HepG2 (cell line): ENCODE data around the gene HMGN4. TPM values are rescaled to one million over a fixed set of nuclear protein-coding genes. Genes with fewer than 3 reads are reported as not detected.

ENCODE experiments used
- CENPX ChIP-seq: sonication (generic); formaldehyde crosslinking; IDR thresholded peaks from 2 replicates; pipeline ENCODE4 v1.9.0; 2021; ENCODE audit warnings: mild to moderate bottlenecking, missing genetic modification reagents, moderate library complexity
- ETV5 ChIP-seq: IDR thresholded peaks from 2 replicates; pipeline ENCODE4 v1.6.1; 2018; ENCODE audit warnings: missing biosample characterization, missing genetic modification reagents, inconsistent platforms, borderline replicate concordance
- EZH2 ChIP-seq: conservative IDR thresholded peaks from 2 replicates; pipeline ENCODE4 v1.6.1; 2012; ENCODE audit warnings: mild to moderate bottlenecking, low read depth, low read length, moderate library complexity
- FIP1L1 ChIP-seq: fragments of 200-400 bp; formaldehyde crosslinking; IDR thresholded peaks from 2 replicates; pipeline ENCODE4 v1.6.1; 2018; ENCODE audit warnings: low read depth, mild to moderate bottlenecking, low read length, moderate library complexity, borderline replicate concordance; ENCODE audit not compliant: insufficient read depth
- GFI1 ChIP-seq: sonication (generic); formaldehyde crosslinking; IDR thresholded peaks from 2 replicates; pipeline ENCODE4 v1.5.0; 2020; ENCODE audit warnings: missing genetic modification reagents, mild to moderate bottlenecking, borderline replicate concordance
- GTF3A ChIP-seq: sonication (generic); formaldehyde crosslinking; conservative IDR thresholded peaks from 2 replicates; pipeline ENCODE4 v1.4.0; 2020; ENCODE audit warnings: mild to moderate bottlenecking, missing genetic modification reagents
- KLF15 ChIP-seq: sonication (generic); formaldehyde crosslinking; IDR thresholded peaks from 2 replicates; pipeline ENCODE4 v1.8.1; 2023; ENCODE audit warnings: borderline replicate concordance, mild to moderate bottlenecking, inconsistent platforms, missing genetic modification reagents, mixed read lengths
- KMT2A ChIP-seq: sonication (generic); formaldehyde crosslinking; IDR thresholded peaks from 2 replicates; pipeline ENCODE4 v1.4.0; 2020; ENCODE audit warnings: missing genetic modification reagents
- MED1 ChIP-seq: sonication (generic); formaldehyde crosslinking; IDR thresholded peaks from 2 replicates; pipeline ENCODE4 v1.4.0; 2020; ENCODE audit warnings: missing genetic modification reagents
- SMAD9 ChIP-seq: sonication (generic); formaldehyde crosslinking; IDR thresholded peaks from 2 replicates; pipeline ENCODE4 v1.5.1; 2020; ENCODE audit warnings: mild to moderate bottlenecking, missing genetic modification reagents
- SMARCE1 ChIP-seq: fragments of 450-650 bp; IDR thresholded peaks from 2 replicates; pipeline ENCODE4 v1.6.1; 2017; ENCODE audit warnings: borderline replicate concordance
- TAF15 ChIP-seq: fragments of 200-400 bp; formaldehyde crosslinking; IDR thresholded peaks from one replicate; pipeline ENCODE4 v1.6.1; 2018; ENCODE audit warnings: mild to moderate bottlenecking, low read depth, low read length; ENCODE audit not compliant: poor library complexity, severe bottlenecking
- TBL1XR1 ChIP-seq: fragments of 150-350 bp; IDR thresholded peaks from 2 replicates; pipeline ENCODE4 v1.6.1; 2014; ENCODE audit warnings: borderline replicate concordance, low read length; ENCODE audit not compliant: partially characterized antibody
- ZMYM3 ChIP-seq: sonication (generic); formaldehyde crosslinking; IDR thresholded peaks from 2 replicates; pipeline ENCODE4 v1.5.1; 2020; ENCODE audit warnings: mild to moderate bottlenecking, missing genetic modification reagents
- ZNF225 ChIP-seq: sonication (generic); formaldehyde crosslinking; IDR thresholded peaks from 2 replicates; pipeline ENCODE4 v1.4.0; 2020; ENCODE audit warnings: mild to moderate bottlenecking, missing genetic modification reagents
- ZNF431 ChIP-seq: sonication (generic); formaldehyde crosslinking; IDR thresholded peaks from 2 replicates; pipeline ENCODE4 v1.9.0; 2022; ENCODE audit warnings: missing genetic modification reagents, low read depth, mild to moderate bottlenecking, borderline replicate concordance
- ZNF773 ChIP-seq: sonication (generic); formaldehyde crosslinking; IDR thresholded peaks from 2 replicates; pipeline ENCODE4 v1.4.0; 2020; ENCODE audit warnings: missing genetic modification reagents, borderline replicate concordance
- polyA plus RNA-seq, 8 experiments: library from polyadenylated mRNA; depleted of rRNA in 3 of 8; stranded (reverse) in 7 of 8; unstranded in 1 of 8; fragments of >200 nt; fragmentation: Illumina TruSeq in 4 of 8; extraction: Trizol in 4 of 8; gene quantifications; 2 replicates each; pipeline versions ENCODE4 v1.2.1 to v1.2.3, GENCODE V29; 2011 to 2016; ENCODE audit warnings: low read depth in 4 of 8, missing spikeins in 1 of 8, mixed read lengths in 1 of 8; ENCODE audit not compliant: insufficient read depth in 1 of 8
- total RNA-seq, 5 experiments: library from RNA; depleted of rRNA; stranded (reverse); fragments of >200 nt; fragmentation: Illumina TruSeq; extraction: Trizol; gene quantifications; 2 replicates each; pipeline ENCODE4 v1.2.3, GENCODE V29; 2016; ENCODE audit warnings: low read depth in 1 of 5
- TF ChIP-seq, protein P1 (sequence below): sonication (generic); formaldehyde crosslinking; IDR thresholded peaks from 2 replicates; pipeline ENCODE4 v1.9.0; 2022; ENCODE audit warnings: low read depth, missing genetic modification reagents
- TF ChIP-seq, protein P2 (sequence below): sonication (generic); formaldehyde crosslinking; IDR thresholded peaks from 2 replicates; pipeline ENCODE4 v1.5.0; 2020; ENCODE audit warnings: missing genetic modification reagents
- TF ChIP-seq, protein P3 (sequence below): sonication (generic); formaldehyde crosslinking; IDR thresholded peaks from 2 replicates; pipeline ENCODE4 v1.8.0; 2022; ENCODE audit warnings: mild to moderate bottlenecking, missing genetic modification reagents, borderline replicate concordance
- TF ChIP-seq, protein P4 (sequence below): sonication (generic); formaldehyde crosslinking; IDR thresholded peaks from 2 replicates; pipeline ENCODE4 v1.4.0; 2020; ENCODE audit warnings: mild to moderate bottlenecking, missing genetic modification reagents
- TF ChIP-seq, protein P5 (sequence below): sonication (generic); formaldehyde crosslinking; IDR thresholded peaks from 2 replicates; pipeline ENCODE4 v1.8.0; 2022; ENCODE audit warnings: mild to moderate bottlenecking, missing genetic modification reagents

Gene HMGN4
- total and polyA plus RNA-seq, 2 of the 13 experiments (the other 11 are each of a cell fraction or from before 2014, with no cell fraction given): 39.9 to 52.1 TPM

DNA sequence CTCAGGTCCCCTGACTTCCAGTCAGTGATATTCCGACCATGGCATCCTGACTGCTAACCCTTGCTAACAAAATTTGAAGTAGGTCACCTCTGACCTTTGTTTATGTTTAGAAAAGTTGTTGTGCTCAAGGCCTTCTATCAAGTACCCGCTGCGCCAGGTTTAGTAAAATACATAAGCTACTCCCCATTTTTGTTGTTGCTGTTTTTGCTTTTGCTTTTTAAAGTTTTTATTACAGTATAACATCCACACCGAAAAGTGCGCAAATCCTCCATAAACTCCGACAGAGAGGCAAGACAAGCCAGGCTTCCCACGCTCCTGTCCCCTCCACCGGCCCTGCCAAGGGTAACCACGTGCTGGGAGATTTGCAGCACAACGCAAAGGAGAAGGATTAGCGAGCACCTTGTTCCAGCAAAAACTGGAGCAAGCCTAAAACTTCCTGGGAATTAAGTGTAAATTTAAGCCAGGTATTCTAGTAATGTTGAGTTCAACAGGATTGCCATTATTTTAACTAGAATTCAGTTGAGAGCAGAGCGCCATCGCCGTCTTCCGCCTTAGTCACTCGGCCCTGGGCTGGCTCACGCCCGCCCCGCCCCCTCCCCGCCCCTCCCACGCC is 17.8 kb upstream of the HMGN4 start (continued):
- TF ChIP-seq, protein P1, sequence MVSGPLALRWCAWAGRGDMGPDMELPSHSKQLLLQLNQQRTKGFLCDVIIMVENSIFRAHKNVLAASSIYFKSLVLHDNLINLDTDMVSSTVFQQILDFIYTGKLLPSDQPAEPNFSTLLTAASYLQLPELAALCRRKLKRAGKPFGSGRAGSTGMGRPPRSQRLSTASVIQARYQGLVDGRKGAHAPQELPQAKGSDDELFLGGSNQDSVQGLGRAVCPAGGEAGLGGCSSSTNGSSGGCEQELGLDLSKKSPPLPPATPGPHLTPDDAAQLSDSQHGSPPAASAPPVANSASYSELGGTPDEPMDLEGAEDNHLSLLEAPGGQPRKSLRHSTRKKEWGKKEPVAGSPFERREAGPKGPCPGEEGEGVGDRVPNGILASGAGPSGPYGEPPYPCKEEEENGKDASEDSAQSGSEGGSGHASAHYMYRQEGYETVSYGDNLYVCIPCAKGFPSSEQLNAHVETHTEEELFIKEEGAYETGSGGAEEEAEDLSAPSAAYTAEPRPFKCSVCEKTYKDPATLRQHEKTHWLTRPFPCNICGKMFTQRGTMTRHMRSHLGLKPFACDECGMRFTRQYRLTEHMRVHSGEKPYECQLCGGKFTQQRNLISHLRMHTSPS (CRISPR knock-in tag): no peak
- TF ChIP-seq SMAD9: peak; percentile 58; the same call in 1 of the 2 replicates
- no peak for TF ChIP-seq CENPX (CRISPR knock-in tag)
- TF ChIP-seq TBL1XR1: no peak
- no peak for TF ChIP-seq ZNF225 (CRISPR knock-in tag)
- TF ChIP-seq, protein P2, sequence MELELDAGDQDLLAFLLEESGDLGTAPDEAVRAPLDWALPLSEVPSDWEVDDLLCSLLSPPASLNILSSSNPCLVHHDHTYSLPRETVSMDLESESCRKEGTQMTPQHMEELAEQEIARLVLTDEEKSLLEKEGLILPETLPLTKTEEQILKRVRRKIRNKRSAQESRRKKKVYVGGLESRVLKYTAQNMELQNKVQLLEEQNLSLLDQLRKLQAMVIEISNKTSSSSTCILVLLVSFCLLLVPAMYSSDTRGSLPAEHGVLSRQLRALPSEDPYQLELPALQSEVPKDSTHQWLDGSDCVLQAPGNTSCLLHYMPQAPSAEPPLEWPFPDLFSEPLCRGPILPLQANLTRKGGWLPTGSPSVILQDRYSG (CRISPR knock-in tag): no peak
- TF ChIP-seq GFI1 (CRISPR knock-in tag): no peak
- TF ChIP-seq KMT2A (CRISPR knock-in tag): no peak
- no peak for TF ChIP-seq TAF15
- TF ChIP-seq FIP1L1: no peak
- TF ChIP-seq, protein P3, sequence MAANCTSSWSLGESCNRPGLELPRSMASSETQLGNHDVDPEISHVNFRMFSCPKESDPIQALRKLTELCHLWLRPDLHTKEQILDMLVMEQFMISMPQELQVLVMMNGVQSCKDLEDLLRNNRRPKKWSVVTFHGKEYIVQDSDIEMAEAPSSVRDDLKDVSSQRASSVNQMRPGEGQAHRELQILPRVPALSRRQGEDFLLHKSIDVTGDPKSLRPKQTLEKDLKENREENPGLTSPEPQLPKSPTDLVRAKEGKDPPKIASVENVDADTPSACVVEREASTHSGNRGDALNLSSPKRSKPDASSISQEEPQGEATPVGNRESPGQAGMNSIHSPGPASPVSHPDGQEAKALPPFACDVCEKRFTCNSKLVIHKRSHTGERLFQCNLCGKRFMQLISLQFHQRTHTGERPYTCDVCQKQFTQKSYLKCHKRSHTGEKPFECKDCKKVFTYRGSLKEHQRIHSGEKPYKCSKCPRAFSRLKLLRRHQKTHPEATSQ (CRISPR knock-in tag): peak; percentile 71; the same call in 1 of the 2 replicates
- TF ChIP-seq SMARCE1: no peak
- TF ChIP-seq ZNF431 (CRISPR knock-in tag): no peak
- no peak for TF ChIP-seq EZH2
- peak; percentile 22; the same call in 1 of the 2 replicates for TF ChIP-seq ZMYM3 (CRISPR knock-in tag)
- TF ChIP-seq GTF3A (CRISPR knock-in tag): no peak
- TF ChIP-seq, protein P4, sequence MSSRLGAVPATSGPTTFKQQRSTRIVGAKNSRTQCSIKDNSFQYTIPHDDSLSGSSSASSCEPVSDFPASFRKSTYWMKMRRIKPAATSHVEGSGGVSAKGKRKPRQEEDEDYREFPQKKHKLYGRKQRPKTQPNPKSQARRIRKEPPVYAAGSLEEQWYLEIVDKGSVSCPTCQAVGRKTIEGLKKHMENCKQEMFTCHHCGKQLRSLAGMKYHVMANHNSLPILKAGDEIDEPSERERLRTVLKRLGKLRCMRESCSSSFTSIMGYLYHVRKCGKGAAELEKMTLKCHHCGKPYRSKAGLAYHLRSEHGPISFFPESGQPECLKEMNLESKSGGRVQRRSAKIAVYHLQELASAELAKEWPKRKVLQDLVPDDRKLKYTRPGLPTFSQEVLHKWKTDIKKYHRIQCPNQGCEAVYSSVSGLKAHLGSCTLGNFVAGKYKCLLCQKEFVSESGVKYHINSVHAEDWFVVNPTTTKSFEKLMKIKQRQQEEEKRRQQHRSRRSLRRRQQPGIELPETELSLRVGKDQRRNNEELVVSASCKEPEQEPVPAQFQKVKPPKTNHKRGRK (CRISPR knock-in tag): no peak
- TF ChIP-seq MED1 (CRISPR knock-in tag): no peak
- TF ChIP-seq ZNF773: peak; percentile 36; the same call in 1 of the 2 replicates
- TF ChIP-seq KLF15 (CRISPR knock-in tag): no peak
- TF ChIP-seq ETV5: peak; percentile 45; the same call in 1 of the 2 replicates
- TF ChIP-seq, protein P5, sequence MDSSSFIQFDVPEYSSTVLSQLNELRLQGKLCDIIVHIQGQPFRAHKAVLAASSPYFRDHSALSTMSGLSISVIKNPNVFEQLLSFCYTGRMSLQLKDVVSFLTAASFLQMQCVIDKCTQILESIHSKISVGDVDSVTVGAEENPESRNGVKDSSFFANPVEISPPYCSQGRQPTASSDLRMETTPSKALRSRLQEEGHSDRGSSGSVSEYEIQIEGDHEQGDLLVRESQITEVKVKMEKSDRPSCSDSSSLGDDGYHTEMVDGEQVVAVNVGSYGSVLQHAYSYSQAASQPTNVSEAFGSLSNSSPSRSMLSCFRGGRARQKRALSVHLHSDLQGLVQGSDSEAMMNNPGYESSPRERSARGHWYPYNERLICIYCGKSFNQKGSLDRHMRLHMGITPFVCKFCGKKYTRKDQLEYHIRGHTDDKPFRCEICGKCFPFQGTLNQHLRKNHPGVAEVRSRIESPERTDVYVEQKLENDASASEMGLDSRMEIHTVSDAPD (CRISPR knock-in tag): no peak
